Lung microvascular endothelial cell (primary cell): ENCODE results near the gene F2RL2. TPM values are rescaled to one million over a fixed set of nuclear protein-coding genes. Genes with fewer than 3 reads are reported as not detected.
A peak's percentile ranks its signal among the peaks of the same experiment; 100 is the strongest.

ENCODE experiments used
- DNase-seq, 2 donors: peaks; one replicate each; pipeline versions ENCODE4 v3.0.0 to v3.0.0-alpha.2; 2010; ENCODE audit warnings: low read depth in 2 of 2
- total RNA-seq: library from RNA; depleted of rRNA; stranded (reverse); fragments of >200 nt; gene quantifications from 2 replicates; pipeline ENCODE4 v1.2.1, GENCODE V29; 2014

The F2RL2 gene, protein sequence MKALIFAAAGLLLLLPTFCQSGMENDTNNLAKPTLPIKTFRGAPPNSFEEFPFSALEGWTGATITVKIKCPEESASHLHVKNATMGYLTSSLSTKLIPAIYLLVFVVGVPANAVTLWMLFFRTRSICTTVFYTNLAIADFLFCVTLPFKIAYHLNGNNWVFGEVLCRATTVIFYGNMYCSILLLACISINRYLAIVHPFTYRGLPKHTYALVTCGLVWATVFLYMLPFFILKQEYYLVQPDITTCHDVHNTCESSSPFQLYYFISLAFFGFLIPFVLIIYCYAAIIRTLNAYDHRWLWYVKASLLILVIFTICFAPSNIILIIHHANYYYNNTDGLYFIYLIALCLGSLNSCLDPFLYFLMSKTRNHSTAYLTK
- total RNA-seq: 0.22 TPM in 1 of 2 replicates, not detected in the other

DNA sequence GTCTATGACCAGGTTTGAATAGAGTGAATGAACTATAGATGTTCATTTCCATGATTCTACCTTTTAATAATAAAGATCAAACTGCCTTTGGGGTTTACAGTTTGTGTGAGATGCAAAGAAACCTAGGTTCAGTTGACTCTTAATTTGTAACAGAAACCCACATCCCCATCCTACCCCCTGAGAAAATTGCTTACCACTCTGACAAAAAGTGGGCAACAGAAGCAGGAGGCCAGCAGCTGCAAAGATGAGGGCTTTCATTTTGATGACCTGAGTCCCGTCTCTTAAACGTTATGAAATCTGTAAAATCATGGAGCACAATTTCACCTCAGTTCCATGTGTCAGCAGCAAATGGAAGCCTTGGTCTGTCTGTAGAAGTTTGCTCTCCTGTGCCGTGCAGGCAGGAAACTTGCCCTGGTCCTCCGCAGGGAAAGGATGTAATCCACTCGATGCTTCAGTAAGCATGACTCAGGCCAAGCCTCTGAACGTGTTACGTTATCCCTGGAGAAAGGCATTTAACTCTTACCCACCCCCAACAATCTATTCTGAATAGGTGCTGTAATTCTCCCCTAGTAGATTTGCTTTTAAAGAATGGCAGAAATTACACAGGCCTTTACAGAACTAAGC lies at the start of gene F2RL2:
TSS of gene F2RL2 (minus strand) at position 431 of the 624 bp plus-strand sequence. CDS start at position 258, 173 bp downstream.
- peak in 1 of 2 donors; percentile 73 for DNase-seq

DNA sequence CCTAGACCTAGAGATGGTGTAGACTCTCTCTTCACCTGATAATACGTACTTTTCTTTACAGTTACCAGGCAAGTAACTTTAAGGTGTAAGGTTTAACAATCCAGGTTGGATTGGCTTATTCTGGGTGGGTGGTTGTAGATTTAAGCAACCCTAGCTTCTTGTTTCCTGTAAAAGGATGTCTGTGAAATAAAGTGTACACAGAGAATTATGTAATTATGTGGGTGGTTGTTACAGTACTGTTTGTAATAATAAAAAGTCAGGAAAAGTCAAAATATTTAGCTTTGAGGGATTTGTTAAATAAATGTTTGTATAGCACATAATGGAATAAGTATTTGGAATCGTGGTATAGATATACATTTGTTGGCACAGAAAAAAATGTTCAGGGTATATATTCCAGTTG lies 49.0 kb upstream of the F2RL2 start:
- no peak for DNase-seq

DNA sequence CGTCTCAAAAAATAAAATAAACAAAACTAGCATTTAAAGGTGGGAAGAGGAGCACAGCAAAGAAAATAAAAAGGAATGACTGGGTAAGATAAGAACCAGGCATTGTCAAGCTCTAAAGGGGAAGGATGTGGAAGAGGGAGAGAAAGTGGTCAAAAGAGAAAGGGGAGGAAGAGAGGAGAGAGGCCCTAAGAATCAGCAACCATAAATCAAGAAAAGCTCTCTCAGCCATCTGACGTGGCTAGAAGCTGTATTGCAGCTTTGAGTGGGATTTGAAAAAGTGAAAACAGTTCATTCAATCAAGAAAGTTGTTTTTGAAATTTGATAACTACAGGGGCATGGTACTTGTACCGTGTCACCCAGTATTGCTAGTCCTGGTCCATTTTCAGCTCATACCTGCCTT lies 47.3 kb upstream of the F2RL2 start:
- no peak for DNase-seq

DNA sequence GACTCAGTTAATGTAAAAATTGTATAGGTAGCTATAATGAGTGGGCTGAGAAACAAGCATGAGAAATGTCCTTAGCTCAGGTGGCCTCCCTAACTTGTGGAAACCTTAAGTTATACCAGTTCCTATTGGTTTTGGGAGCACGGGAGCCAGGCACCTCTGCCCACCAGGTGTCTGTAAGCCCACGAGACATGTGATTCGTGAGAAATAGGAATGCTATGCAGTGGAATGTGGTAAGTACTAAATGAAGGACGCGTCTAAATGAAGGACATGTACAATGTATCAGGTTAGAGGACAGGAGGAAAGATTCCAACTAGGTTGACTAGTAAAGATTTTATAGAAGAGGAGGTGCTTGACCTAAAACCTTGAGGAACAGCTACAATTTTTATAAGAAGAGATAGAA lies 46.0 kb upstream of the F2RL2 start:
- DNase-seq: no peak

DNA sequence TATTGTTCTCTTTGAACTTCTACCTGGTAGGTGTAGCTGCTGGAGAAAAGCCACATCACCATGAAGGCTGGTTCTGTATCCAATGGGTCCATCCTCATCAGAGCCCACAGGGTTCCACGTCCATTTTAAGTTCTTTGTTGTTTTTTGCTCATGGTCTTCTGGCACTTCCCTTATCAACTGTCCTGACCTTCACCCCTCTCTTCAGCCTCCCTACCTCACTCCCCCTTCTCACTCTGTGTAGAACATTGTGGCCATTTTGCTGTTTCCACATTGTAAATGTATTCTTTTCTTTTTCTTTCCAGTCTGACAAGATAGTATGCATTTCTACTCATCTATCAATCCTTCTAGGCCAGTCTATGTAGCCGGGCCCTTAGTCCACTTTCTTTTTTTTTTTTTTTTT lies 44.3 kb upstream of the F2RL2 start:
- no peak for DNase-seq

DNA sequence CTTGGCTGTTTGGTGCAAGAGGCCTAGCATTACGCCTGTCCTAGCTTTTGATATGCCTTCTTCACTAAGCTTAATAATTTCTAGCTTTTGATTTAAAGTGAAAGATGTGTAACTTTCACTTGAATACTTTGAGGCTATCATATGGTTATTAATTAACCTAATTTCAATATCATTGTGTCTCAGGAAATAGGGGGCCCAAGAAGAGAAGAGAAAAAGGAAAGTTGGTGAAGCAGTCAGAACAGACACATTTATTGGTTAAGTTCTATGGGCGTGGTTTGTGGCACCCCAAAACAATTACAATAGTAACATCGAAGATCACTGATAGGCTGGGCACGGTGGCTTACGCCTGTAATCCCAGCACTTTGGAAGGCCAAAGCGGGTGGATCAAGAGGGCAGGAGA lies 40.9 kb upstream of the F2RL2 start:
- no peak for DNase-seq

DNA sequence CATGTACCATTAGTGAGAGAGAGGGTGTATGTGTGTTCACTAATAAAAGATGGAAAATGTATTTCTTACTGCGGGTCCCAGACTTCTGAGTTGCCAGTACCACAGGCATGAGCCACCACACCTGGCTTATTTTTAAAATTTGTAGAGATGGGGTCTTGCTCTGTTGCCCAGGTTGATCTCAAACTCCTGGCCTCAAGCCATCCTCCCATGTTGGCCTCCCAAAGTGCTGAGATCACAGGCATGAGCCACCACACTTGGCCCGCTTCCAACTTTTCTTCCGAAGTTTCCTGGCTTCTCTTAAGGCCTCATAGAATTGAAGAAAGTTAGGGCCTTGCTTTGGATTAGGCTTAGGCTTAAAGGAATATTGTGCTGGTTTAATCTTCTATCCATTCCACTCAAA lies 40.4 kb upstream of the F2RL2 start:
- peak in 1 of 2 donors; percentile 48 for DNase-seq

DNA sequence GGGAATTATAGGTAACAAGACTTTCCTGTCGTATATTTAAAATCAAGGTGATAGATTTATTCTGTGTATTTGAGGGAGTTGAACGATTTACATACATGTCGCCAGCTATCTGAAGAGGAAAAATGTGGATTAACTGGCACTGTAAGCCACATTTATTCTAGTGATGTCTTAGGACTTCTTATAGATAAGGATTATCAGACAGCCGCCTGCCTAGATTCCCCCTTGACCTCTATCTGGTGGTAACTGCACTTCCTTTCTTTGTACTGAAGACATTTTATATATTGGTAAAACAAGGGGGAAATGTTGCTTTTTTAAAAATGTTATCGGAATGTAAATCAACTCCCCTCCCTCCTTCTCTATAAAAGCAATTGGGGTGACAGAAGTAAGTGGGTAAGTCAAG lies 39.3 kb upstream of the F2RL2 start:
- no peak for DNase-seq

DNA sequence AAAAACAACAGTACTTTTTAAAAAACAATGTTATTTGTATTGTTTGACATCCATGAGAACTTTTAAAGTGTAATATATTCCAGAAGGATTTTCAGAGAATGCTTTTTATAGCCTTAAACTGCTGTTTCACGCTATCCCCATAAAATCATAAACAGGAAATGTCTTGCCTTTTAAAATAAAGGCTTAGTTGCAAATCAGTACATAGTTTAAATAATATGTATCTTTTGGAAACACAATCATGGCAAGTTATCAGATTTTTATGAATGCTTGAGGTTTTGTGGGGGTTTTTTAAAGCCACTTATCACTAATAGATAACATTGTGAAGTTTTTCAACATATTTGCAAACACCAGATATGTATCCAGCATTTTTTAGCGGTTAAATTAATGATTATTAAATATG lies 37.2 kb upstream of the F2RL2 start:
- peak in 1 of 2 donors; percentile 19 for DNase-seq

DNA sequence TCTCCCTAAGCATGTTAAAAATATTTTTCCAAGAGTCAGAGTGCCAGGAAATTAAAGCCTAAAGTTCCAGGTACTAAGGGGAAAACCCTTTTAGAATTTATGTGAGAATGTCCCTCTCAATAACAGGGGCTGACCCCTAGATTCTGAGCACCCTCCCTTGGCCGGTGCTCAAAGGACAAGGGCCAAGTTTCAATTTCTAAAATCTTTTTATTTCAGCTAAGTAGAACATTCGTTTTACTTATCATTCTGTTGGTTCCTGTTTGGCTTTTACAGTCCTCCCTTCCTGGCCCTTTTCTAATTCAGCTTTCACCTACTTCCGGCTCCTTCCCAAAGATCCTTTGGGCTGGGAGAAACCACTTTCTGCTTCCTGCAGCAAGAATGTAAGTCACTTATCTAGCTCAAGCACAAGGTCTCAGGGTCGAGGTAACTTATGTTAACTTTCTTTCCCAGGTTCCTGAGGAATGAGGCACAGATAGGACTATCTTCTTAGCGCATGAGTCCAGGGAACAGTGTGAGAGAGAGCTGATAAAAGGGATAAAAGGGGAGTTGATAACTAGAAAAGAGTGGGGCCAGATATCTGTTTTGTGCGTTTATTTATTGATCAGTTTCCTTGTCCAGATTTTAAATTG lies 34.6 kb upstream of the F2RL2 start:
- DNase-seq: peak in 1 of 2 donors; percentile 57

DNA sequence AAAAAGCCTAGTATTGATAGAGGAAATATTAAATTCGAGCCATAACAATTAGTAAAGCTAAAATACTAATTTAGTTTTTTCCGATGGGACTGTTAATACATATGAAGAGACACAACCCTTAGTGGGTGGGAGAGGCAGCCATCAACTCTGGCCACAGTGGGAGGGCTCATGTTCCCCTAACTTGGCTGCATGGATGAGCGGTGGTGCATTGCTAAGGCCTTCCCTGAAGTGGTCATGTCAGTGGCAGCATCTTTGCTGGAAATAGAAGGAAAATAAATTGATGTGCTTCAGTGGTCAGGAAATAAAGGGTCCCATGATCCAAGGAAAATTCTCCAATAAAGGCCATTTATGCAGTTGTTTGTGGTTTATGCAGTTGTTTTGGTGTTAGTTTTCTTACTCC lies 33.9 kb upstream of the F2RL2 start:
- no peak for DNase-seq

DNA sequence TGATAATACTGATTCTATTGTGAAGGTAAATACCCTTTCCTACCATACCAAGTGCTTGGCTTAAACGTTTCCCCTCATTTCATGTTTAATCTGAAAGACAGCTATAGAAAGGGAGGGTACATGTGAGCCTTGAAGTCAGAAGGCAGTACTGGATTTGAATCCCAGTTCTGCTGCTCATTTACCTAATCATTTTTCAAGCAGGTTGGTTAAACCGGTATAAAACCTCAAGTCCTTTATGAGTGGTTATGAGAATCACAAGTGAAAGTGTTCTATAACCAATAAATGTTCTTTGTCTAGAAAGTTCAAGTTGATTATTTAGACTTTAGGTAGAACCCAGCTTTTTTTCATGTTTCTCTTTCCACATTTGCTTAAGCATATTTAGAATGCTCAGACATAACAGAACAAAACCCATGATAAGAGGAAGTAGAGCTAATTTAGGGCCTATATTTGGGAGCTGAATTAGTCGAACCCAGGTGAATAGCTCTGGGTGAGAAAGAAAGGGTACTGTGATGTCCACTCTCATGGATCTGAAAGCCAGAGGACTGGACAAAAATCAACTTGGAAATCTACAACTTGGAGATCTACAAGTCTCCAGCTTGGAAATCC lies 29.7 kb upstream of the F2RL2 start:
- DNase-seq: no peak

DNA sequence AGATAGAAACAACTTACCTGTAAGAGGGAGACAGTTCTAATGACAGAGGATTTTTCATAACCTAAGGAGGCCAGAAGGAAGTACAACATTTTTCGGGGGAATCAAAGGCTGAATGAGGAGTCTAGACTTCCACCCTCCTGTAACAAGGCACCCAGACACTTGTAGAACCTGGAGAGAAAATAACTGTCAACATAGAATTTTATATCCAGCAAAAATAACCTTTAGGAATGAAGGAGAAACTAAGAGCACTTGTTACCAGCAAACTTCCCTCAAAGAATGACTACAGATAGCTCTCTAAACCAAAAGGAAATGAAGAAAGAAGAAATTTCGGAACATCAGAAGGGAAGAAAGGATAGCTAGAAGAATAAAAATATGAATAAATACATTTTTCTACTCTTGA lies 25.9 kb upstream of the F2RL2 start:
- no peak for DNase-seq

DNA sequence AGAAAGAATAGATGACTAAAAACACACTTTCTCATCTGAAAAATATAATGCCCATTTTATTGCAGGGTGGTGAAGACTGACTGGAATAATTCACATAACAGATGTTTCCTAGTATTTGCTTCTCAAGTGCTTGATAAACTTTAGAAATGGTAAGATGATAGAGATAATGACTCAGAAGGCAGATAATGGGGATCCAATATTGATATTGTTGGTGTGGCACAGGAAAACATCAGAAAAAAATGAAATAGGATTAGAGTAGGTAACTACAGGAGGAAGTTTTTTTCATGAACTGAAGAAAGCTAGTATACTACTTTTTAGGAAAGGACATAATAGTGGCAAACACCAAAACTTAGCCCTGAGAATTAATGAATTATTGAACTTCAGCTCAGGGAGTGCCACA lies 20.2 kb upstream of the F2RL2 start:
- DNase-seq: no peak

DNA sequence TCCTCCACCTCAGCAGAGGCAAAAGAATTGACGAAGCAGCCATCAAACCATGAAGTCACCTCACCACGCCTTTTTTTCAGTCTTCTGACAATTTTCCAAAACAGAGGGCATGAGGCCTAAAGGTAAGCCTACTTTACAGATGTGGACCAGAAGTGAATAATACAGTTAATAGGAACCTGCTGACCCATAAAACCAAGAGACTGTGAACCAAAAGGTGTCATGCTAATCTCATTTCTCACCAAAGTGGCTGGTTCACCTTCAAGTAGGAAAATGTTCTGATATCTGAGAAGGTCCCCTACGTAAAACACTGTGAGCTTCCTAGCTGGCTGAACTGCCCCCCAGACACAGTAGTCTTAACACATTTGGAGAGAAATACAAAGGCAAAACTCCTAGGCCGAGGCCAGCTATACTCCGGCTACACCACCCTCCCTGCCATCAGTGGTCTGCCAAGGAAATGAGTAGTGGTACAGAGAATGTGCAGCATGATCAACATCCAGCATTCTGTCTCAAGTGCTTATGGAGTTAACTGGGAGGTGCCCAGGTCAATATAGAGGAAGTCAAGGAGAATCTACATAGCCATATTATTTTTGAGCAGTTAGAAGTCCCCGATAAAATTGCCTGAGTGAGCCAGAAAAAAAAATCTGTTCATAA lies 19.3 kb upstream of the F2RL2 start:
- peak in 1 of 2 donors; percentile 77 for DNase-seq

DNA sequence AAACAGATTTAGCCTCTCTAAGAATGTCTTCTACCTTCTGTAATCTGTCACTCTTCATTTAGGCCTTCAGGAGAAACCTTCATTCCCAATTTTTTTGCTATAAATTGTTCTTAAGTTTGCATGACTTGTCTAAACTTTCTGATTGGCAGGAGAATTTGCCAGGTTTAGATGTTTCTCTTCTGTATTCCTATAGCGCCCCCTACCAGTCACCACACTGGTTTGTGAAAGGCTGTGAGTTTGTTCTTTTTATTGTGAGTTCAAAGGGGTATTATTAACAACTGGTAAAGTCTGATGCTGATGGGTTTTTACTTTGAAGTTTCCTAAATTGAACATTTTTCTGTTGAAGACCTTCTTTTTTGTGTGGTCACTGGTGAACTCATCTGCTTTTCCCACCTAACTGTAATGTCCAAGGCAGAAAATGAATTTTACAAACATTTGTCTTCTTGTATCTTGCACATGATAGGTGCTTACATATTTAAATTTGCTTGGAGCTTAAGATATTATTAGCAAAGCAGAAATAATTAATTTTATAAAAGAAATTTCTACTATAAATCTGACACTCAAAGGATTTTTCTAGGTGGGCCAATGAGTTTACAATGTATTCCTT lies 18.4 kb upstream of the F2RL2 start:
- peak; percentile 77 to 86 for DNase-seq

DNA sequence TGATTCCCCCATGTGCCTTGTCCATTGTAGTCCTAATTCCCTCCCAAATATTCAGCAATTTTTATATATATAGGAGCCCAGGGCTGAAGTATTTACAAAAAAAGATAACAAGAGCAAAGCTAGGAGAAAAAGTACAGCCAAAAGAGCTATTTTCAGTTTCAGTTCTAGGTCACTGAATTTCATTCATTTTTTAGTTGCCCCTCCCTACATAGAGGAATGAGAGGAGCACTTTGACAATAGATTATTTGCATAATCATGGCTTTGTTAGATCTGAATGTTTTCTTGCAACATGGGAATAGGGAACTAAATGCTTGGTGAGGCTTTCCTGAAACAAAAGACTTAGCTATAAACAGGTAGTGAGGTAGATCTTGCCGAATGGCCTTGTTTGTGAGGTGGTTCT lies 15.3 kb upstream of the F2RL2 start:
- no peak for DNase-seq

DNA sequence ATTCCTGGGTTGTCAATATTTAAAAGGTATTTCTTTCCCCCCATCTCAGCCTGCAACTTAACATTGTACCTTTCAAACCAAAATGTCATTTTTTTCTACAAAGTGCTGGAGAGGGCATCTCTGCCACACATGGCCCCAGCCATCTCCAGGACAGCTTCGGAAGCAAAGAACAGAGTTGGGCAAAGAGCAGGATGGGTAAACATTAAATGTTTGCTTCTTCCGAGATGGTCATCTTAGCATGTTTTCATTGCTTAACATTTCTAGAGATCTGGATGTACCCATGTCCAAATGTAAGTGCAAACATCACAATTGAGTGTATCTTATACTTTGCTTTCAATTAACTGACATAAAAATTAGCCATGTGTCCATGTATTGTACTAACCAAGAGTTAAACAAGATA lies 14.3 kb upstream of the F2RL2 start:
- no peak for DNase-seq

DNA sequence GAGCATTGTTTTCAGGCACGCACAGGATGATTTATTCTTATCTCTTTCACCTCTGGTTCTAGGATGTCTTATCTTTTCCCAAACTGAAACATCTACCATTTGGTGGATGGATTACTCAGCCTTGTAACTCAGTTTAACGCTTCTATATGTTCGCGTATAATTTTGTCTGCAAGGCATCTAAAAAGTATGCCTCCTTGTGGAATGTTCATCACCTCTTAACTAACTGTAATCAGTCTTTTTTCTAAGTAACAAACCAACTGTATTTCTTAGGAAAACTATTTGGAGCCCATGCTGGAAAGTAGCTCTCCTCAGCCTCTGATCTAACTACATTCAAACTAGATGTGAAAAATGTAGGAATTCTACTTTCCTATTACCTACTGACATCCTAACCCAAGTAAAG lies 11.5 kb upstream of the F2RL2 start:
- no peak for DNase-seq

DNA sequence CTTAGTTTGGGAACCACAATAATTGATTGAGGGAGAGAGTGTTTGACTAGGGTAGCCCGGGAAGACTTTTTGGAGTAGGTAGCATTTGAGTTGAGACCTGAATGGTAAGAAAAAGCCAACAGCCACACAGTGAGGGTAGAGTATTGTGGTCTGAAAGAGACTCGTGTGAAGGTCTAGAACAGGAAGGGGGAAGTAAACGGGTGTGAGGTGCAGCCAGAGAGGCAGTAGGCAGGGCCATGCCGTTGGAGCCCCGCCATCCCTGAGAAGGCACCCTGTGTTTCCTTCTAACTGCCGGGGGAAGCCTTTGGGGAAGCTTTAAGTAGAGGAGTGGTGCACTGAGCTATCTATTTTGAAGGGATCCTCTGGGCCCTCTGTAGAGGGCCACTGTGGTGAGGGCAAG lies 3.5 kb upstream of the F2RL2 start:
- DNase-seq: no peak

DNA sequence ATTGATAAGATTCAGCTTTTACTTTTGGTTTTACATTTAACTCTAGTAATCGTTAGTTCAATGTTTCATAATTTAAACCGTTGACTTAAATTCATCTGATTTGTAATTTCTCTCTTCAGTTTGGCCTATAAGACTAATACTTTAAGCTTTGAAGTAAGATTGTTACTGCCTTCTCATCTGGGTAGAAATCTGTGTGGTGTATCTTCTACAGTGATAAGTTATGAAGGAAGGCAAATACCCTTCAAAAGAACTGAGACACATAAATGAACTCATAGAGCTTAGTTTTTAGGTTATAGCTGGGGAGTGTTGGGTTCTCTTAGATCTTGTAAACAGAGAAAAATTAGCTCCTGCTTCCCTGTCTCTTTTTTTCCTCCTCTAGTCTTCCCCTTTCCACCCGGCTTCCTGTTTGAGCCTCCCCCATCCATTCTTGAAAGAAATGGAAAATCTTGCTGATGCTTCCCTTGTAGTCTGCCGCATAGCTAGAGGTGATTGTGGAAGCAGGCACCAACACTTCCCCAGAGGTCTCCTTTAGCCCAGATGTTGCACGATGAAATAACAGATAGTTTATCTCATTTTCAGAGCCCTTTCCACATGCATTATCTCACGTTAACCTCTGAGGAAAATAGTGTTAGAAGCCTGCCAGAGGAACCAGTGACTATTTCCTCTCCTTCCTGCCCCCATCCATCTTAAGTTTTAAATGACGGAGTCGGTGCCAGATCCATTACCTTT lies 2.0 kb upstream of the F2RL2 start:
- peak in 1 of 2 donors; percentile 56 for DNase-seq
